Esophagus squamous epithelium (tissue), 5 donors: ENCODE results near the gene IZUMO1. TPM values are rescaled to one million over a fixed set of nuclear protein-coding genes. Genes with fewer than 3 reads are reported as not detected.

ENCODE experiments used
- DNase-seq: peaks from one replicate; lab custom pipeline; 2025; lab: John Stamatoyannopoulos, UW
- H3K27ac ChIP-seq, 4 donors: fragments of 200-600 bp; sonication (generic); one replicate each; pipeline ENCODE4 v1.5.1; 2016 to 2019; ENCODE audit warnings: mild to moderate bottlenecking in 1 of 4
- H3K27me3 ChIP-seq, 4 donors: fragments of 200-600 bp; sonication (generic); 1 replicate in 3 of 4; 2 replicates in 1 of 4; pipeline versions ENCODE4 v1.5.1 to v1.6.0; 2017 to 2021; ENCODE audit warnings: antibody characterized with exemption in 1 of 4
- H3K36me3 ChIP-seq, 3 donors: fragments of 200-600 bp; sonication (generic); one replicate each; pipeline ENCODE4 v1.5.1; 2016 to 2019
- H3K4me1 ChIP-seq, 3 donors: fragments of 200-600 bp; sonication (generic); one replicate each; pipeline ENCODE4 v1.5.1; 2017 to 2019
- H3K4me3 ChIP-seq, 4 donors: fragments of 200-600 bp; sonication (generic); 1 replicate in 3 of 4; 2 replicates in 1 of 4; pipeline ENCODE4 v1.5.1; 2016 to 2019; ENCODE audit warnings: mild to moderate bottlenecking in 2 of 4, moderate library complexity in 1 of 4
- H3K9me3 ChIP-seq, 3 donors: fragments of 200-600 bp; sonication (generic); one replicate each; pipeline ENCODE4 v1.5.1; 2016 to 2019
- POLR2A ChIP-seq, 4 donors: fragments of 450-650 bp; IDR thresholded peaks; one replicate each; pipeline ENCODE4 v1.6.1; 2017; ENCODE audit warnings: antibody characterized with exemption in 4 of 4, mild to moderate bottlenecking in 4 of 4, moderate library complexity in 3 of 4
- WGBS, 2 donors: methylation state at CpG; one replicate each; pipeline ENCODE4 v1.1.5; 2018; 5-methylcytosine and 5-hydroxymethylcytosine counted together
- intact Hi-C: fragments of 100-400 bp; cut with DNase I; formaldehyde crosslinking; loops from one replicate; pipeline ENCODE4 v1.15.0; 2022
- total RNA-seq, 4 donors: library from RNA; depleted of rRNA; stranded (reverse); fragments of >200 nt; gene quantifications; one replicate each; pipeline ENCODE4 v1.1.0, GENCODE V29; 2016
- TF ChIP-seq, protein P1 (sequence below), 6 experiments: fragments of 450-650 bp in 4 of 6; fragments of 200-600 bp in 2 of 6; sonication (generic) in 2 of 6; IDR thresholded peaks; one replicate each; pipeline ENCODE4 v1.5.1; 2016 to 2019; ENCODE audit warnings: antibody characterized with exemption in 6 of 6, mild to moderate bottlenecking in 4 of 6, moderate library complexity in 4 of 6
- donor health status: DM: yes; HTN: yes; CAD: no.

Gene IZUMO1
- total RNA-seq, result 10 to 100 TPM in 1 of 4 donors, 1 to 10 TPM in 2, not detected in 1; 2.3 to 56.0 (median 5.0) TPM

DNA sequence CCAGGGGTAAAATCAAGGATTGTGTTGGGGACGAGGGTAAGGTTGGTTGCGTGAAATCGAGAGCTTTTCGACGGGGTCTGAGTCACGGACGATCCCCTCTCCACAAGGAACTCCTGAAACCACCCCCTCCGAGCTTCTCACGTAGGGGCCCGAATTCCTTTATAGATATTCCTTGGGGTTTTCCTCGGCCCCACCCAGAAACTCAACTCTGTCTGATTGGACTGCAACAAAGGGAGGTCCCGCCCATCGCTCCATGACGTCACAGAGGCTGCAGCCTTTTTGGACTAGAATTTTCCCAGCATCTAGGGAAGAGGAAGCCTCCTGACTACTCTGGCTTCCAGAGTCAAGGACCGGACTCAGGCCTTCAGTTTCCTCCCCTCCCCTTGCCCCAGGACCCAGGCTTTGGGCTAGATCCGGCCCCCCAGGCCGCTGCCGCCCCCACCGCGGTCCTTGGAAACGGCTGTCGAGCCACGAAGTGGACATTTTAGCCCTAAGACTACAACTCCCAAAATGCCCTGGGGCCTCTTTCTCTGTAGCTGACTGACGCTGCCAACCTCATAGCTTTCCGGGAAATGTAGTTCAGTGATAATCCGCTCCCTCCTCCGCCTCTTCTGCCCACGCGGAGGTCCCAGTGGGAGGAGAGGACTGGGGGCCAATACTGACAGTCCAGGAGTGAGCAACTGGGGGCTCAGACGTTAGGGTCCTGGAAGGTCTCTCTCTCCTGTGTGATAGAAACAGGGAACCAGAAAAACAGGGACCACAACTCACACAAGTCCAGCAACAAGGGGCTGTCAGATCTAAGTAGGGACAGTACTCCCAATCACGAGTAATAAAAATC is at the start of gene IZUMO1:
IZUMO1 (minus strand) TSS at position 172 of the 838 bp plus-strand sequence. CDS start 1,050 bp downstream, outside the sequence.
- peaks cover 0 to 27% (median 6%) of the 10 kb centered on the region in 3 donors for H3K4me1 ChIP-seq
- H3K27ac ChIP-seq, result peak within 1 kb of the TSS in 3 of 4 donors; percentile 64 to 86 (median 75)
- 27 to 53% methylated on average over 20 to 25 of the region's 31 CpGs for WGBS, 2 donors
- no peak for DNase-seq
- H3K9me3 ChIP-seq, result no peaks in the 10 kb centered on the region
- no peak for TF ChIP-seq POLR2A (IDR thresholded peaks at IDR 0.05)
- TF ChIP-seq, protein P1, sequence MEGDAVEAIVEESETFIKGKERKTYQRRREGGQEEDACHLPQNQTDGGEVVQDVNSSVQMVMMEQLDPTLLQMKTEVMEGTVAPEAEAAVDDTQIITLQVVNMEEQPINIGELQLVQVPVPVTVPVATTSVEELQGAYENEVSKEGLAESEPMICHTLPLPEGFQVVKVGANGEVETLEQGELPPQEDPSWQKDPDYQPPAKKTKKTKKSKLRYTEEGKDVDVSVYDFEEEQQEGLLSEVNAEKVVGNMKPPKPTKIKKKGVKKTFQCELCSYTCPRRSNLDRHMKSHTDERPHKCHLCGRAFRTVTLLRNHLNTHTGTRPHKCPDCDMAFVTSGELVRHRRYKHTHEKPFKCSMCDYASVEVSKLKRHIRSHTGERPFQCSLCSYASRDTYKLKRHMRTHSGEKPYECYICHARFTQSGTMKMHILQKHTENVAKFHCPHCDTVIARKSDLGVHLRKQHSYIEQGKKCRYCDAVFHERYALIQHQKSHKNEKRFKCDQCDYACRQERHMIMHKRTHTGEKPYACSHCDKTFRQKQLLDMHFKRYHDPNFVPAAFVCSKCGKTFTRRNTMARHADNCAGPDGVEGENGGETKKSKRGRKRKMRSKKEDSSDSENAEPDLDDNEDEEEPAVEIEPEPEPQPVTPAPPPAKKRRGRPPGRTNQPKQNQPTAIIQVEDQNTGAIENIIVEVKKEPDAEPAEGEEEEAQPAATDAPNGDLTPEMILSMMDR (IDR thresholded peaks at IDR 0.05), result no peak
- peaks cover 0 to 31% (median 0%) of the 10 kb centered on the region in 4 donors for H3K27me3 ChIP-seq
- H3K36me3 ChIP-seq, result peaks cover 0 to 45% (median 0%) of the 10 kb centered on the region in 3 donors
- H3K4me3 ChIP-seq, result peak within 1 kb of the TSS in 3 of 4 donors; percentile 25 to 61 (median 32)
- intact Hi-C loops, result no loop called here

DNA sequence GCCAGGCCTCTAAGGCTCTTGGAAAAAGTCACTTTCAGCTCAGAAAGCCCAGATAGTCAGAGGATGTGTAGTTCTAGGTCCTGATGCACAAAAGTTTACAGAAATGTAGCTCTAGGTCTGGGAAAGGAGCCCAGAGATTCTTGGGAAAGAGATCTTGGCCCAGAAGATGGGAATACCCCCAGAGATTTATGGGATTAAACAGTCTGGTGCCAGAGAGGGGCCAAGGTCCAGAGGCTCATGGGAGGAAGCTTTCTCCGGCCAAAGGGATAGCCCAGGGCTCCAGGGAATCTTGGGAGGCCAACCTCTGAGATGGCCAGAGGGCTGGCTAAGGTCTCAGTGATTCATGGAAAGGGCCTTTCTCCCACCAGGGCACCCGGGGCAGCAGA is 49.0 kb upstream of the IZUMO1 start:
- peaks cover 0 to 19% (median 7%) of the 10 kb centered on the region in 3 donors for H3K36me3 ChIP-seq
- TF ChIP-seq POLR2A (IDR thresholded peaks at IDR 0.05), result no peak
- TF ChIP-seq, protein P1 (IDR thresholded peaks at IDR 0.05), result no peak
- intact Hi-C loops, result loop anchor here (2.0 kb wide), 1 partner anchor 41 kb away; the partner anchor contains the start of gene HSD17B14
- H3K27me3 ChIP-seq, result no peaks in the 10 kb centered on the region
- H3K4me3 ChIP-seq, result peak overlapping the region in 1 of 4 donors; percentile 66
- WGBS, 2 donors, result 67 to 83% methylated on average over 1 of the region's 2 CpGs
- peaks cover 6 to 37% (median 10%) of the 10 kb centered on the region in 3 donors for H3K4me1 ChIP-seq
- H3K9me3 ChIP-seq, result no peaks in the 10 kb centered on the region
- peak overlapping the region; percentile 81 to 90 (median 88) for H3K27ac ChIP-seq
- DNase-seq, result no peak

DNA sequence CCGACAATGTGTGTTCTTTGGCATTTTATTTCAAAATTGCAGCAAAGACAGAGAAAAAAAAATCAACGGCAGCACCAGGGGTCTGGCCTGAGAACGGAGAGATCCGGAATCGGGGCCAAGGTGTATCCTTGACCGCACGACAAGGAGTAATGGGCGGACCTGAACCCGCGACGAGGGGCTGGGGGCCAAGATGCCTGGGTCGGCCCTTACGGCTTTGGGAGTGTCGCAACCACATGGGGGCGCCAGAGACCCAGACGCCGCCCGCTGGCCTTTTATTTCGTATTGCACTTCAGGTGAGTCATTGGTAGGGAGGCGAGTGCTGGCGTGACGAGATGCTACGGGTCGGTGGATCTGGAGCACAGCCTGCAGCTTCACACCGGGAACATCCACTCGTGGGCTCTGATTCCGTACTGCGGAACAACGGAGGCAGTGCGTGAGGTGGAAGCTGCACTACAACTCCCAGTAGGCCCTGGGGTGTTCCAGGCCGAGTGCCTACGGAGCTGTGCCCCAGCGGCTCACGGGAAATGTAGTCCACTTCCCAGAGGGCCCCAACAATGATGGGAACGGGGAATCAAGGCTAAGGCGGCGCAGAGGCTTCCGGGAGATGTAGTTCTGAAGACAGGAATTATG is 48.5 kb upstream of the IZUMO1 start:
- 2 to 3% methylated on average over 14 to 31 of the region's 38 CpGs for WGBS, 2 donors
- Histone ChIP-seq H3K4me3 (peak overlapping the region; percentile 27 to 66 (median 46)), H3K9me3 (no peaks in the 10 kb centered on the region), H3K27me3 (no peaks in the 10 kb centered on the region), H3K4me1 (peaks cover 6 to 37% (median 10%) of the 10 kb centered on the region in 3 donors), H3K36me3 (peaks cover 0 to 19% (median 7%) of the 10 kb centered on the region in 3 donors), H3K27ac (peak overlapping the region; percentile 81 to 90 (median 88))
- DNase-seq, result peak; percentile 66
- no peak for TF ChIP-seq POLR2A (IDR thresholded peaks at IDR 0.05)
- TF ChIP-seq, protein P1 (IDR thresholded peaks at IDR 0.05), result peak; percentile 93 to 98 (median 97)
- intact Hi-C loops, result loop anchor here (2.0 kb wide), 1 partner anchor 42 kb away; the partner anchor contains the start of gene HSD17B14

DNA sequence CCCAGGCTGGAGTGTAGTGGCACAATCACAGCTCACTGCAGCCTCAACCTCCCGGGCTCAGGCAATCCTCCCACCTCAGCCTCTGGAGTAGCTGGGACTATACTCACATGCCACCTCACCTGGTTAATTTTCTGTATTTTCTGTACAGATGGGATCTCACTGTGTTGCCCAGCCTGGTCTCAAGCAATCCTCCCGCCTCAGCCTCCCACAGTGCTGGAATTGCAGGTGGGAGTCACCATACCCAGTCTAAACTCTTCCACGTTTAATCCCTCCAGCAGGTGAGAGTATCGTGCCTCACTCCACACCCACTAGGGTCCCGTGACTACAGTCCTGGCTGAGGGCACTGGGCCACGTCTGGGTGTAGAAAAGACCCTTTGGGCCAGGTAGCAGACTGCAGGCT is 47.6 kb upstream of the IZUMO1 start:
- intact Hi-C loops, result loop anchor here (2.0 kb wide), 1 partner anchor 43 kb away; the partner anchor contains the start of gene HSD17B14

More for the DNA sequence above, 47.6 kb upstream of the IZUMO1 start:
- WGBS, 2 donors, result 68% methylated on average over 4 of the region's 6 CpGs; no CpG with 5 or more reads in 1 of the 2 donors
- Histone ChIP-seq H3K4me1 (peaks cover 6 to 32% (median 10%) of the 10 kb centered on the region in 3 donors), H3K4me3 (no peak overlapping the region), H3K27me3 (no peaks in the 10 kb centered on the region), H3K27ac (peak overlapping the region; percentile 81 to 90 (median 88)), H3K36me3 (peaks cover 0 to 10% (median 2%) of the 10 kb centered on the region in 3 donors), H3K9me3 (no peaks in the 10 kb centered on the region)
- TF ChIP-seq, protein P1 (IDR thresholded peaks at IDR 0.05), result no peak
- TF ChIP-seq POLR2A (IDR thresholded peaks at IDR 0.05), result no peak
- DNase-seq, result no peak
